Spleen (tissue), 3 donors: Measurements from ENCODE around the gene CIDEB.
A peak's percentile ranks its signal among the peaks of the same experiment; 100 is the strongest.
"Not testable (repeated sequence)": the region's sequence is repeated elsewhere in the genome, so short reads cannot be mapped to it uniquely, and the experiment has no call there.

Experiments
- POLR2A ChIP-seq, 3 donors: fragments of 450-650 bp; IDR thresholded peaks; one replicate each; pipeline ENCODE4 v1.5.1; 2017; ENCODE audit warnings: antibody characterized with exemption in 3 of 3, mild to moderate bottlenecking in 1 of 3
- POLR2AphosphoS5 ChIP-seq, 3 donors: sonication (generic); formaldehyde crosslinking; IDR thresholded peaks; one replicate each; pipeline ENCODE4 v1.5.1; 2017; ENCODE audit warnings: antibody characterized with exemption in 3 of 3

DNA sequence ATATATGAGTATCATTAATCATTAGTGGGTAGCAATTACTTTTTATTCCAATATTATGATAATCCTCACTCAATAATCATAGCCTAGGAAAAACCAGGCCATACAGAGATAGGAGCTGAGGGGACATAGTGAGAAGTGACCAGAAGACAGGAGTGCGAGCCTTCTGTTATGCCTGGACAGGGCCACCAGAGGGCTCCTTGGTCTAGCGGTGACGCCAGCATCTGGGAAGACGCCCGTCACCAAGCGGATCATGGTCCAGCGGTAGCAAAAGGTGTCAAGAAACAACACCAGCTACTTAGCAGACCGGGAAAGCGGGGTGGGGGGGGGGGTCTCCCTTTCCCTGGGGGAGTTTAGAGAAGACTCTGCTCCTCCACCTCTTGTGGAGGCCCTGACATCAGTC is 20.1 kb upstream of the CIDEB start:
- peak in 2 of 3 donors; percentile 15 to 33 for TF ChIP-seq POLR2AphosphoS5 (IDR thresholded peaks at IDR 0.05)
- TF ChIP-seq POLR2A (IDR thresholded peaks at IDR 0.05), result not testable (repeated sequence)
